Measurements from ENCODE around the gene NEDD4L. TPM values are rescaled to one million over a fixed set of nuclear protein-coding genes. Genes with fewer than 3 reads are reported as not detected.

NEDD4L gene
- total RNA-seq, 1 donor from 2014 or later: 41.4 TPM

DNA sequence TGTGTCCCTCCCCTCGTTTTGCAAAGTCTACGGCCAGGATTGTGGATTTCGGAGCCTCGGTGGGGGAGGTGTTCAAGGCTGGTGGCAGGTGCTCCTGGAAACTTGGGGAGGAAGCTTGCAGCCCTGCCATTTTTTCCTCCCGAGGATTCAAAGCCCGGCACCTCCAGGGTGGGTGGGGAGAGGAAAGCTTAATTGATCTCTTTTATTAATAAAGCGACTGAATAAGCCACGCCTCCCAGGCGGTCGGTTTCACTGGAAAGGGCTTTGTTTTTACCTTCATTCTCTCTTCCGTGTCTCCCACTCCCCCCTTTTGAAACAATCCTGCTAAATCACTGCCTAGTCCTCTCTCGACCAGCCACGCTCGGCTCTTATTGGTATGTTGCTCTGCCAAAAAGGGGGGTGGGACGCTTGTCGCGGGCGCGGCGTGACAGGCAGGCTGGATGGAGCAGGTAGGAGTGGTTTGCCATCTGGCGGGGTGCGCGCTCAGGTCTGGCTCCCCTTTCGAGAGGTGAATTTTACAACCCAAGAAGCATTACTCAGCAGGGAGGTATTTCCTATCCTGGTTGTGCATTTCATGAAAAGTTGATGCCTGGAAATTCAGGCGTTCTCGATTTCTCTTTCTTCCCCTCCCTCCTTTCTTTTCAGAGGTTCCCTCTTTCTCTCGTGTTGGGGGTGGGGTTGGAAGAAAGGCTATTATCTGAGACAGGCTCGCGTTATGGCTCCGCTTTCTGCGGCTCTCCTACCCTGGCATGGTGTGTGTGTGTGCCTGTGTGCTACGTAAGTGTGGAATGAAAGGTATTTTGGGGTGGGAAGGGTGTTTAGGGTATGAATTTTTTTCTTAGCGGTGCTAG, 1.4 kb downstream of the NEDD4L start:
- Mint-ChIP-seq H3K36me3 (ENCODE audit: low read depth) (no peaks in the 10 kb centered on the region), H3K27ac (ENCODE audit: unreplicated experiment) (peak overlapping the region; percentile 89), H3K4me1 (peaks cover 38% of the 10 kb centered on the region), H3K4me3 (peak overlapping the region; percentile 97), H3K9me3 (no peaks in the 10 kb centered on the region), H3K27me3 (ENCODE audit: low read depth) (peaks cover 7% of the 10 kb centered on the region)
- DNase-seq (ENCODE audit: low read depth, low spot score): peak; percentile 31
- TF ChIP-seq CTCF (conservative IDR thresholded peaks at IDR 0.05): no peak

GRCh38 chr18:58046093-58046793, 2.2 kb downstream of the NEDD4L start:
- no peak for TF ChIP-seq CTCF (conservative IDR thresholded peaks at IDR 0.05)
- peak overlapping the region; percentile 54 for H3K27ac Mint-ChIP-seq (ENCODE audit: unreplicated experiment)
- no peaks in the 10 kb centered on the region for H3K36me3 Mint-ChIP-seq (ENCODE audit: low read depth)
- H3K4me3 Mint-ChIP-seq: peak overlapping the region; percentile 97
- peaks cover 7% of the 10 kb centered on the region for H3K27me3 Mint-ChIP-seq (ENCODE audit: low read depth)
- H3K9me3 Mint-ChIP-seq: no peaks in the 10 kb centered on the region
- DNase-seq (ENCODE audit: low read depth, low spot score): no peak
- peaks cover 38% of the 10 kb centered on the region for H3K4me1 Mint-ChIP-seq

- H3K27ac Mint-ChIP-seq (ENCODE audit: unreplicated experiment): no peak overlapping the region
Measured at GRCh38 chr18:58046794-58047555, 2.9 kb downstream of the NEDD4L start.

GRCh38 chr18:58047556-58047882, 3.5 kb downstream of the NEDD4L start:
- no peaks in the 10 kb centered on the region for H3K36me3 Mint-ChIP-seq (ENCODE audit: low read depth)
- no peaks in the 10 kb centered on the region for H3K9me3 Mint-ChIP-seq
- no peak for DNase-seq (ENCODE audit: low read depth, low spot score)
- peak overlapping the region; percentile 97 for H3K4me3 Mint-ChIP-seq
- no peak for TF ChIP-seq CTCF (conservative IDR thresholded peaks at IDR 0.05)
- H3K27me3 Mint-ChIP-seq (ENCODE audit: low read depth): peaks cover 2% of the 10 kb centered on the region
- no peak overlapping the region for H3K27ac Mint-ChIP-seq (ENCODE audit: unreplicated experiment)
- H3K4me1 Mint-ChIP-seq: peaks cover 38% of the 10 kb centered on the region

More at GRCh38 chr18:58046794-58047555, 2.9 kb downstream of the NEDD4L start:
- no peaks in the 10 kb centered on the region for H3K36me3 Mint-ChIP-seq (ENCODE audit: low read depth)
- no peaks in the 10 kb centered on the region for H3K9me3 Mint-ChIP-seq
- H3K4me1 Mint-ChIP-seq: peaks cover 37% of the 10 kb centered on the region
- peak overlapping the region; percentile 97 for H3K4me3 Mint-ChIP-seq
- DNase-seq (ENCODE audit: low read depth, low spot score): no peak
- peak; percentile 13 for TF ChIP-seq CTCF (conservative IDR thresholded peaks at IDR 0.05)
- H3K27me3 Mint-ChIP-seq (ENCODE audit: low read depth): peaks cover 4% of the 10 kb centered on the region

DNA sequence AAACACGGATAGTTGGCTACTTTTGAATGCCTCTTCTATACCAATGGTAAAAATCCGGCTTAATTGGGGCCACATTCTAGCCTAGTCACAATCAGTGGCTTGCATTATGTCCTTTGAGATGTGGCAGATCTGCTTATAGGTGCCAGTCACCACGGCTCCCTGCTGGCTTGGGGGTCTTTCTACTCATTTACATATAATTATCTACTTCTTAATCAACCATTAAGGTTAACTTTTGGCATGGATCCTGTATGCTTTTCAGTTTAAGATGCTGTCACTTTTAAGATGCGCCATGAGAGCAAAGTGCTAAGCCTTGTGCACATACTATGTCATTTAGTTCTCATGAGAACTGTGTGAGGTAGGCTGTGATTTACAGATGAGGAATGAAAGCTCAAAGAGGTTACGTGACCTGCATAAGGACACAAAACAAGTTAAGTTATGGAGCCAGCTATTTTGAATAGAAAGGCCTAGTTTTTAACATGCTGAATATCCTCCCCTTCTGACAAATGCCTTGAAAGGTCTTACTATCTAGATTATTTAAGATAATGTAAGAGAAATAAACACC, 4.1 kb downstream of the NEDD4L start:
- no peak for DNase-seq (ENCODE audit: low read depth, low spot score)
- no peak for TF ChIP-seq CTCF (conservative IDR thresholded peaks at IDR 0.05)
- Mint-ChIP-seq H3K4me1 (peaks cover 33% of the 10 kb centered on the region), H3K27me3 (ENCODE audit: low read depth) (peaks cover 2% of the 10 kb centered on the region), H3K36me3 (ENCODE audit: low read depth) (no peaks in the 10 kb centered on the region), H3K4me3 (peak overlapping the region; percentile 52), H3K9me3 (no peaks in the 10 kb centered on the region), H3K27ac (ENCODE audit: unreplicated experiment) (no peak overlapping the region)
